RWPE1 (cell line): ENCODE results near the gene ZNF775.

ENCODE experiments used
- CTCF ChIA-PET: fragments of 350-600 bp; sonication (Branson Sonifier 250); formaldehyde crosslinking; extraction: SDS; loops from one replicate; lab custom pipeline; 2021; lab: Yijun Ruan, JAX
- POLR2A ChIA-PET: fragments of 400-600 bp; formaldehyde crosslinking; extraction: SDS; loops from one replicate; lab custom pipeline; 2020; ENCODE audit warnings: antibody characterized with exemption; ENCODE audit not compliant: low non-redundant PET; lab: Yijun Ruan, JAX
- DNase-seq: peaks from one replicate; pipeline ENCODE4 v3.0.0; 2012; ENCODE audit warnings: low spot score
- H3K27ac ChIP-seq: fragments of 450-650 bp; 2 replicates; pipeline ENCODE4 v1.5.1; 2017
- TF ChIP-seq, protein P1 (sequence below): fragments of 450-650 bp; conservative IDR thresholded peaks from 2 replicates; pipeline ENCODE4 v1.5.1; 2017; ENCODE audit warnings: low read depth, mild to moderate bottlenecking

The ZNF775 gene

DNA sequence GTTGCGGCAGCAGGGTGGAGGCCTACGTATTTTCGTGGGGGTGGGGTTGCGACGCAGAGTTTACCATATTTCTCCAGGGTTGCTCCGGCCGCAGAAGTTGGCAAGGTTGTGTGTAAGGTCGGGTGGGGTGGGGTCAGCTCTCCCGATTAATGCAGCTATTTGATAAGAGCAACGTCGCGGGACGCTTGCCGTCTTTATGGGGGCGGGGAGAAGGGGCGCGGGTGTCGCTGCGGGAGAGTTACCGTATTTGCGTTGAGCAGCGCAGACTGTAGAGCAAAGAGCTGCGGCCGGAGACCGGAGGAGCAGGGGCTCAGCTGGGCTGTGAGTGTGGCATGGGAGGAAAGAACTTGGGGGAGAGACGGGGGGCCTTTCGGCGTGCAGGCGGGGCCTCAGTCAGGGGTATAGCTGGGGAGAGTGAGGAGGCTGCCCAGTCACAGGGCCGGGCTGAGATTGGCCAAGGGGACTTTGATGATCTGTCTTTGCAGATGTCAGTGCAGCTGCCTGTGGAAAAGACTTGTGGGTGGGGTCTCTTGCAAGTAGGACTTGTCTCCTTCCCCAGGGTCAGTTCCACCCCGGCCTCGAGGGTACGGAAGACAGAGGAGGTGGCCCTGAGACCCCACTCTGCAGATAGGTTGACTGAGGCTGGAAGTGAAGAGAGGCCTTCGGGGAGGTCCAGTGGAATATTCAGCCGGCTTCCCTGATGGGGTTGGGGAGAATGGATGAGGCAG is 26.6 kb downstream of the ZNF775 start:
- CTCF ChIA-PET = no interaction called here
- DNase-seq = peak; percentile 9
- POLR2A ChIA-PET = no interaction called here
- peak overlapping the region; percentile 74 for H3K27ac ChIP-seq
- TF ChIP-seq, protein P1, sequence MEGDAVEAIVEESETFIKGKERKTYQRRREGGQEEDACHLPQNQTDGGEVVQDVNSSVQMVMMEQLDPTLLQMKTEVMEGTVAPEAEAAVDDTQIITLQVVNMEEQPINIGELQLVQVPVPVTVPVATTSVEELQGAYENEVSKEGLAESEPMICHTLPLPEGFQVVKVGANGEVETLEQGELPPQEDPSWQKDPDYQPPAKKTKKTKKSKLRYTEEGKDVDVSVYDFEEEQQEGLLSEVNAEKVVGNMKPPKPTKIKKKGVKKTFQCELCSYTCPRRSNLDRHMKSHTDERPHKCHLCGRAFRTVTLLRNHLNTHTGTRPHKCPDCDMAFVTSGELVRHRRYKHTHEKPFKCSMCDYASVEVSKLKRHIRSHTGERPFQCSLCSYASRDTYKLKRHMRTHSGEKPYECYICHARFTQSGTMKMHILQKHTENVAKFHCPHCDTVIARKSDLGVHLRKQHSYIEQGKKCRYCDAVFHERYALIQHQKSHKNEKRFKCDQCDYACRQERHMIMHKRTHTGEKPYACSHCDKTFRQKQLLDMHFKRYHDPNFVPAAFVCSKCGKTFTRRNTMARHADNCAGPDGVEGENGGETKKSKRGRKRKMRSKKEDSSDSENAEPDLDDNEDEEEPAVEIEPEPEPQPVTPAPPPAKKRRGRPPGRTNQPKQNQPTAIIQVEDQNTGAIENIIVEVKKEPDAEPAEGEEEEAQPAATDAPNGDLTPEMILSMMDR = no peak

DNA sequence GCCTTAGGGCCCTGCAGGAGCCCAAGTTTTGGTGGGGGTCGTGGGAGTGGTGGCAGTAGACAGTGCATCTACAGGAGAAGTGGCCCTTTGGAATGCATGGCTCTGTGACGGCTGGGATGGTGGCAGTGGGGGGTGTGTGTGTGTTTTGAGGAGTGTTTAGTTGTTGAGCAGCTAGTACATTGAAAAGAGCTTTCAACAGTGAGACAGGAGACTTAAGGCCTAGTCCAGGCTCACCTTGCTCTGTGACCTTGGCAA is 27.1 kb downstream of the ZNF775 start:
- ChIA-PET CTCF (interaction anchor here (0.9 kb wide), 1 partner anchor 14 kb away, joined by 3 read pairs; no protein-coding TSS in a partner anchor), POLR2A (no interaction called here)
- TF ChIP-seq, protein P1 = no peak
- no peak for DNase-seq
- H3K27ac ChIP-seq = peak overlapping the region; percentile 74

DNA sequence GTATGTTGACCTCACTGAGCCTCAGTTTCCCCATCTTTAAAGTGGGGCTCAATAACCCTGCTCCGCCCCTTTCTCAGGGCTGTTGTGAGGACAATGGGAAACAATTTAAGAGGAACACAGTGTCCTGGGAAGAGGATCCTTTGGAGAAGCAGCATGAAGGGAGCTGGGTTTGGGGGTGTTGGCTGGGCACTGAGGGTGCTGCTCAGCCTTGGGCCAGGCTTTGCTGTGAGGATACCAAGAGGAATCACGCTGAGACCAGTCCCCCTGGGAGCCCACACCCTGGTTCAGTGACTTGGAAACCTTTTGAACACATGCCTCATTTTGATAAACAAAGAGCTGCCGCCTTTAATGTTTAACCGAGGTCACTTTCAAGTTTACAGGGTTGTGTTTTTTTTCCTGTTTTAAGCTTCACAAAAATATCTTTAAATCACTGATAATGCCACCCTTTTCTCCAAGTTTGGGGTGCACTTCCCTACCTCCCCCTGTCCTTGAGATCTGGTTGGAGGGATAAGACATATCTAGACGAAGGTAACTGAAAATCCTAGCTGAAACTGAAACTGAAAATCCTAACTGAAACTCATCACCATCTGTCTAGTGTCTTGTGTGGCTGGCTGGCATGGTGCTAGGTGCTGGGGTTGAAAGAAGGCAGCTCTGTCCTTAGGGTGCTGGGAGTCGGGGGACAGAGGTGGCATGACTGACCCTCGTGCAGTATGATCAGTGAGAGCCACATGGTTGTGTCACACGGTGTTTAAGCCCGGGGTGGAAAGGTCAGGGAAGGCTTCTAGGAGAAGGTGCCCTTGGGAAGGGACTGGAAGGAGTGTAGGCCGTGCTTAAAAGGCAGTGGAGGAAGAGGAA is 27.7 kb downstream of the ZNF775 start:
- no peak for DNase-seq
- CTCF ChIA-PET = interaction anchor here (0.6 to 0.9 kb wide), 2 partner anchors 13 to 91 kb away, joined by 3 read pairs; no protein-coding TSS in a partner anchor
- TF ChIP-seq, protein P1 = no peak
- POLR2A ChIA-PET = no interaction called here
- H3K27ac ChIP-seq = peak overlapping the region; percentile 74

DNA sequence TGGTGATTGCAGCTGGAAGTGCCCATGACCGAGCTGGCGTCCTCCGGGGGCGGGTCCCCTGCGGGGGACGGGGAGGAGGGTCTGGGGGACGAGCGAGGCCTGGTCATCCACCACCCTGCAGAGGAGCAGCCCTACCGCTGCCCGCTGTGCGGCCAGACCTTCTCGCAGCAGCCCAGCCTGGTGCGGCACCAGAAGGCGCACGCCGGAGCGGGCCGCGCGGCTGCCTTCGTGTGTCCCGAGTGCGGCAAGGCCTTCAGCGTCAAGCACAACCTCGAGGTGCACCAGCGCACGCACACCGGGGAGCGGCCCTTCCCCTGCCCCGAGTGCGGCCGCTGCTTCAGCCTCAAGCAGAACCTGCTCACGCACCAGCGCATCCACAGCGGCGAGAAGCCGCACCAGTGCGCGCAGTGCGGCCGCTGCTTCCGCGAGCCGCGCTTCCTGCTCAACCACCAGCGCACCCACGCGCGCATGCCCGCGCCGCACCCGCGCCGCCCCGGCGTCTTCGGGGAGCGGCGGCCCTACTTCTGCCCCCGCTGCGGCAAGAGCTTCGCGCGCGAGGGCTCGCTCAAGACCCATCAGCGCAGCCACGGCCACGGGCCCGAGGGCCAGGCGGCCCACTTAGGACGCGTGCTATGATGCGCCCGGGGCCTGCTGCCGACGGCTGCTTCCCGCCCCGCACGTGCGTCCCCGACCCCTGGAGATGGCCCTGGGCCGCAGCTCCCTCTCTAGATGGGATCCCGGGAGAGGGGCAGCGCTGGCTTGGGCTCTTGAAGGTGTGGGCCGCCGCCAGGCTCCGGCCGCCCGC is 28.7 kb downstream of the ZNF775 start:
- peak overlapping the region; percentile 74 for H3K27ac ChIP-seq
- DNase-seq = no peak
- TF ChIP-seq, protein P1 = no peak
- ChIA-PET POLR2A (no interaction called here), CTCF (interaction anchor here (0.6 kb wide), 1 partner anchor 92 kb away, joined by 3 read pairs; no protein-coding TSS in a partner anchor)

DNA sequence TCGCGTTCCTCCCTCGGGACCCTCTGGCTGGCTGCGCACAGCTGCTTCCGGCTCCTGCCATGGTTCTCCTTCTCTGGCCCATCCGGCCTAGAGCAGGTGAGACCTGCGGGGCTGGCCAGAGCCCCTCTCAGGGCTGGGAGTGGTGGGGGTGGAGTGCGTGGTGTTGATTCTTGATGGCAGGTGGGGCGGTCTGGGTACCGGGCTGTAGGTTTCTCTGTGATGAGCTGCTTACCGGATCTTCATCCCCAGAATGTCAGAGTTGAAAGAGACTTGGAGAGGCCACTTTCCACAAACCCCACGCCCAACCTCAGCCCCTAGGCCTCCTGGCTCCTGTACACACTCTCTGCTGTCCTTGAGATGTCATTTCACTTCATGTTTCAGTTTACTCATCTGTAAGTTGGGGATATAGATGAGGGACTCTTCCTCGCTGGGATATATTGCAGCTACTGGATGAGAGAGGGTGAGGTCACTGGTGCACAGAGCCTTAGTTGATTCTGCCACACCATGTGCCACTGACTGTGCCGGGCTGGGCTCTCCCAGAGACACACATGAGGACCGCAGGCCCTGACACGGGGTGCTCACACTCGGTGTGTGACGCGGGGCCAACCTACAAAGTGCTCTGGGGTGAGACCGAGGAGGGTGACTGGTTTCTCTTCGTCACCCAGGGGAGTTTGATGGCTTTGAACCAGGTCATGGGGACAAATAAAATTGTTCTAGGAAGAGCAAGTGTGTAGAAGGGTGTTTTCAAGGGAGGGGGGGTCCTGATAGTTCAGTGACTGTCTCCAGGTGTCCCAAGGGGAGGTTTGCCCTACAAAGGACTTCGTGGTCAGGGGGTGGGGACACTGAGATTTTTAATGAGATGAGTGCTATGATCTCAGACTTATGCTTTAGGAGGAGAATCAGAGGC is 29.5 kb downstream of the ZNF775 start:
- CTCF ChIA-PET = no interaction called here
- H3K27ac ChIP-seq = peak overlapping the region; percentile 9; the same call in 1 of the 2 replicates
- DNase-seq = no peak
- TF ChIP-seq, protein P1 = no peak
- POLR2A ChIA-PET = no interaction called here
